Neural cell (in vitro differentiated cells): ENCODE results near the gene DENND1A.

Experiments used
- EP300 ChIP-seq: fragments of 450-650 bp; conservative IDR thresholded peaks from 2 replicates; pipeline ENCODE4 v1.6.1; 2014; ENCODE audit warnings: antibody characterized with exemption, mild to moderate bottlenecking, moderate library complexity; ENCODE audit not compliant: poor library complexity, severe bottlenecking
- EZH2 ChIP-seq: fragments of 200-600, 300-800 bp; shearing (Covaris generic), sonication (generic); IDR thresholded peaks from 2 replicates; pipeline ENCODE4 v1.6.1; 2014; ENCODE audit warnings: antibody characterized with exemption, low read length, borderline replicate concordance, mild to moderate bottlenecking; ENCODE audit not compliant: insufficient read depth, poor library complexity, severe bottlenecking
- POLR2AphosphoS5 ChIP-seq: IDR thresholded peaks from 2 replicates; pipeline ENCODE4 v1.6.1; 2012
- SMC3 ChIP-seq: fragments of 450-650 bp; conservative IDR thresholded peaks from 2 replicates; pipeline ENCODE4 v1.6.1; 2014; ENCODE audit warnings: antibody characterized with exemption, mild to moderate bottlenecking, moderate library complexity; ENCODE audit not compliant: poor library complexity
- TAF1 ChIP-seq: IDR thresholded peaks from 2 replicates; pipeline ENCODE4 v1.6.1; 2012; ENCODE audit warnings: low read depth
- TF ChIP-seq, protein P1 (sequence below): fragments of 450-650 bp; IDR thresholded peaks from 2 replicates; pipeline ENCODE4 v1.5.1; 2014; ENCODE audit warnings: antibody characterized with exemption, mild to moderate bottlenecking, moderate library complexity; ENCODE audit not compliant: poor library complexity, severe bottlenecking
- TF ChIP-seq, protein P2 (sequence below): IDR thresholded peaks from 2 replicates; pipeline ENCODE4 v1.6.1; 2012; ENCODE audit warnings: borderline replicate concordance

DNA sequence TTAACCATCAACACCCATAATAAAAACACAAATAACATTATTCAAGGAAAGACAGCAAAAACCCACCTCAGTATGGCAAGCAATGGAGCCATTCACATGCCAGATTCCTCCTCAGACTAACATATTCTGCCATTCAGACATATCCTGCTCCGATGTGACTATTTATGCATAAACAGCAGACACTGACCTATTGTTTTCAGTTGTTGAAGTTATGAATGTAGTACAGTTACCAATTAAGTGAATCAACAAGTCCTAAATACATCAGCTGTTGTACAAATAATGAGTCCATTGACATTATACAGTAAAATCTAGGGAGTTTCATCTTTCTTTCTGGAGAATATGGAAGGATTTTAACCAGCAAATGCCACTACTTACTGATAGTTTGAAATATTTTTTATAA, 131.7 kb downstream of the DENND1A start:
- TF ChIP-seq, protein P1, sequence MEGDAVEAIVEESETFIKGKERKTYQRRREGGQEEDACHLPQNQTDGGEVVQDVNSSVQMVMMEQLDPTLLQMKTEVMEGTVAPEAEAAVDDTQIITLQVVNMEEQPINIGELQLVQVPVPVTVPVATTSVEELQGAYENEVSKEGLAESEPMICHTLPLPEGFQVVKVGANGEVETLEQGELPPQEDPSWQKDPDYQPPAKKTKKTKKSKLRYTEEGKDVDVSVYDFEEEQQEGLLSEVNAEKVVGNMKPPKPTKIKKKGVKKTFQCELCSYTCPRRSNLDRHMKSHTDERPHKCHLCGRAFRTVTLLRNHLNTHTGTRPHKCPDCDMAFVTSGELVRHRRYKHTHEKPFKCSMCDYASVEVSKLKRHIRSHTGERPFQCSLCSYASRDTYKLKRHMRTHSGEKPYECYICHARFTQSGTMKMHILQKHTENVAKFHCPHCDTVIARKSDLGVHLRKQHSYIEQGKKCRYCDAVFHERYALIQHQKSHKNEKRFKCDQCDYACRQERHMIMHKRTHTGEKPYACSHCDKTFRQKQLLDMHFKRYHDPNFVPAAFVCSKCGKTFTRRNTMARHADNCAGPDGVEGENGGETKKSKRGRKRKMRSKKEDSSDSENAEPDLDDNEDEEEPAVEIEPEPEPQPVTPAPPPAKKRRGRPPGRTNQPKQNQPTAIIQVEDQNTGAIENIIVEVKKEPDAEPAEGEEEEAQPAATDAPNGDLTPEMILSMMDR = no peak
- TF ChIP-seq EZH2 = no peak
- no peak for TF ChIP-seq EP300
- TF ChIP-seq, protein P2, sequence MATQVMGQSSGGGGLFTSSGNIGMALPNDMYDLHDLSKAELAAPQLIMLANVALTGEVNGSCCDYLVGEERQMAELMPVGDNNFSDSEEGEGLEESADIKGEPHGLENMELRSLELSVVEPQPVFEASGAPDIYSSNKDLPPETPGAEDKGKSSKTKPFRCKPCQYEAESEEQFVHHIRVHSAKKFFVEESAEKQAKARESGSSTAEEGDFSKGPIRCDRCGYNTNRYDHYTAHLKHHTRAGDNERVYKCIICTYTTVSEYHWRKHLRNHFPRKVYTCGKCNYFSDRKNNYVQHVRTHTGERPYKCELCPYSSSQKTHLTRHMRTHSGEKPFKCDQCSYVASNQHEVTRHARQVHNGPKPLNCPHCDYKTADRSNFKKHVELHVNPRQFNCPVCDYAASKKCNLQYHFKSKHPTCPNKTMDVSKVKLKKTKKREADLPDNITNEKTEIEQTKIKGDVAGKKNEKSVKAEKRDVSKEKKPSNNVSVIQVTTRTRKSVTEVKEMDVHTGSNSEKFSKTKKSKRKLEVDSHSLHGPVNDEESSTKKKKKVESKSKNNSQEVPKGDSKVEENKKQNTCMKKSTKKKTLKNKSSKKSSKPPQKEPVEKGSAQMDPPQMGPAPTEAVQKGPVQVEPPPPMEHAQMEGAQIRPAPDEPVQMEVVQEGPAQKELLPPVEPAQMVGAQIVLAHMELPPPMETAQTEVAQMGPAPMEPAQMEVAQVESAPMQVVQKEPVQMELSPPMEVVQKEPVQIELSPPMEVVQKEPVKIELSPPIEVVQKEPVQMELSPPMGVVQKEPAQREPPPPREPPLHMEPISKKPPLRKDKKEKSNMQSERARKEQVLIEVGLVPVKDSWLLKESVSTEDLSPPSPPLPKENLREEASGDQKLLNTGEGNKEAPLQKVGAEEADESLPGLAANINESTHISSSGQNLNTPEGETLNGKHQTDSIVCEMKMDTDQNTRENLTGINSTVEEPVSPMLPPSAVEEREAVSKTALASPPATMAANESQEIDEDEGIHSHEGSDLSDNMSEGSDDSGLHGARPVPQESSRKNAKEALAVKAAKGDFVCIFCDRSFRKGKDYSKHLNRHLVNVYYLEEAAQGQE = no peak
- TF ChIP-seq TAF1 = no peak
- no peak for TF ChIP-seq POLR2AphosphoS5
- no peak for TF ChIP-seq SMC3
